HG02588 (cell line): ENCODE data around the gene METTL14.
"Not testable (repeated sequence)": the region's sequence is repeated elsewhere in the genome, so short reads cannot be mapped to it uniquely, and the experiment has no call there.

ENCODE experiments used
- ATAC-seq: cut with Tn5 transposase; IDR thresholded peaks from one replicate; pipeline ENCODE4 v1.9.1; 2021; ENCODE audit warnings: mild to moderate bottlenecking, moderate library complexity; ENCODE audit not compliant: unreplicated experiment

METTL14 gene

DNA sequence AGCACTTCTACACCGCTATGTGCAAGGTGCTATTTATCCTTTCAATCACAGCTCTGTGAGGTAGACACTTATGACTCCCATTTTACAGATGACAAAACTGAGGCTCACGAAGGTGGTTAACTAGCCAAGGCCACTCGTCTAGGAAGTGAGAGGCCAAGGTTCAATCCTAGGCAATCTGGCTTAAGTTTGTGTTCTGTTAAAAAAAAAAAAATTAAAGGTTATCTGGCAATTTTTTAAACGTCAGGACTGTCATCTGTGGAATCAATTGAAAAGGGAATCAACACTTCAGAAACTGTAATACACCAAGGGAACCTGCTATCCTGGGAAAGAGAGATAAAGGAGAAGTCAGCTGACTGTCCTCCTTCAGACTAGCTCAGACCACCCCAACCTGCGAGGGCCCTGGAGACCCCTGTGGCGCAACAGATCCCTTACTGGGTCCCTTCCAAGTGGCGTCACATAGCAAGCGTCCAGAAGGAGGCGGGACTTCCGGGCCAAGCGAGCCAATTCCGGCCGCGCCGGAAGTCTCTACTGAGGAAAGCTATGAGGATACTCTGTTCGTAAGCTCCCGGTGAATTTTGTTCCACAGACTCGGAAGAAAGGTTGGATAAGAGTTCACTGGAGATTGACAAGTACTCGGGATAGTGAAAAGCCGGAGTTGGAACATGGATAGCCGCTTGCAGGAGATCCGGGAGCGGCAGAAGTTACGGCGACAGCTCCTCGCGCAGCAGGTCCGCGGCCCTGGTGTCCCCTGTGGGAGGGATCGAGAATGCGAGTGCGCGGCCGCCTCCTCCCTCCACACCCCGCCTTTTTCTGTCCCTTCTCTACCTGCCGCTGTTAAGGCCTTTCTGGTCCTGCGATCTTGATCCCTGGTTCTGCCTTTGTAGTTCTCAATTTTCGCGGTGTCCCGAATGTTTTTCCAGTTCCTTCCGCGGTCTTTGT, at the start of gene METTL14:
METTL14 (plus strand) TSS at position 520 of the 939 bp plus-strand sequence; CDS start at position 663, 143 bp downstream.
- peak; percentile 99 for ATAC-seq

DNA sequence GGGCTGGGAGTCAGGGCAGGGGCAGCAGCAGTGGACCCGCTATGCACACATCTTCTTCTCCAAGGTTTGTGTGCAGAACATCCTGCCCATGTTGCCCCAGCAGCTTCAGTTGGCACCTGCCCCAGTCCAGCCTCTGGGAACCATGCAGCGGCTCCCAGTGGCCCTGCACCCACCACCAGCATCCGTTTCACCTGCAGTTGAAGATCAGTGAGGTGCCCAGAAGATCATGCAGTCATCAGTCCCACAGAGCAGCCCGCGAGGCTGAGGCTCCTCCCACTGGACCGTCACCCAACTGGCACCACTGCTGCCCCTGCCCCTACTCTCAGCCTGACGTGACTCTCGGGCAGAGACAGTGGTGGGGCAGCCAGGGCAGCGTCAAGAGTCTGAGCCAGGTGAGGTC, 49.1 kb upstream of the METTL14 start:
- ATAC-seq: not testable (repeated sequence)

DNA sequence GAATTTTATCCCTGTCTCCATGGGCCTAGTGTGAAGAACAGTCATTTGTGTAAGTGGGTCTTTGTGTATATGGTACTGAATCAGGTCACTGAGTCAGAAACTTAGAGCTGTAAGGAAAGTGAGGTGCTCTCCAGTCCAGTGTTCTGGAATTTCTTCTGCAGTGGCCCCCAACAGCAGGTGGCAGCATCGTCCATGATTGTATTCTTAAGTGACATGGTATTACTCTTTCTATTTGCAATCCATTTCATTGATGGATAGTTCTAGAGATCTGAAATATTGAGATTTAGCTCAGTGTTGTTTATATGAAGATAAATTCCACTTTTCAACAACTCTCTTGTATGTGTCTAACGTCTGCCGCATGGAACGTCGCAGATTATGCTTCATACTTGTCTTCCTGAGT, 20.5 kb upstream of the METTL14 start:
- not testable (repeated sequence) for ATAC-seq

DNA sequence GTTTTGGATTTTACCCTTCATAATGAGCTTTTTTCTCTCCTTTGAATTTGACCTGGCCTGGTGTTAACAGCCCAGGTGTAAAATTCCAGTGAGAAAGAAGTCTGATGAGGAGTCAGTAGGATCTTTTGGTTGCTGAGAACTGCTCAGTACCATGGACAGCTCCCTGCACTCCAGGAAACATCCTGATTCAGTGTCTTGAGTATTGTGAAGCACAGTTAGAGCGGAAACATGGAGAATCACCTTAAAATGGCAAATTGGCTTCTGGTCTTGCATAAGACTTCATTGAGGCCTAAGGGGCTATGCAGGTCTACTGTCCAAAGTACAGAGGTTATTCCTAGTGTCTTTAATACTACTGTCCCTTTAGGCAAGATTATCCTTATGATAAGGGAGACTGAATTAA, 16.0 kb upstream of the METTL14 start:
- not testable (repeated sequence) for ATAC-seq

DNA sequence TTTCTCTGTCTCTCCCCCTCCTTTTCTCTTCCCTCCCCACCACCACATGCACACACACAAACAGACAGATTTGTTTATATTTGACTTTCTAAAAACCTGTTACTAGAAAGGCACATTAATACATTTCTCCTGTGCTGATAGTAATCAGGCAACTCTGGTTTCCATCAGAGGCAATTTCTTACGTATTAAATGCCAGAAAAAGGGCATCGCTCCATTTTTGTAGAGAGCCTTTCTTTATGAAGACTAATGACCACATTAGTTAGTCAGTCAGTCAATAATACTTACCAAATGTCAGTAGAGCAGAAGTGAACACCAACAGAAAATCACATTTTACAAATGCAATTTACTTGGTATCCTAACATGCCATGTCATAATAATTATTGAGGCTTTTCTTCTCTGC, 14.2 kb upstream of the METTL14 start:
- ATAC-seq: not testable (repeated sequence)

DNA sequence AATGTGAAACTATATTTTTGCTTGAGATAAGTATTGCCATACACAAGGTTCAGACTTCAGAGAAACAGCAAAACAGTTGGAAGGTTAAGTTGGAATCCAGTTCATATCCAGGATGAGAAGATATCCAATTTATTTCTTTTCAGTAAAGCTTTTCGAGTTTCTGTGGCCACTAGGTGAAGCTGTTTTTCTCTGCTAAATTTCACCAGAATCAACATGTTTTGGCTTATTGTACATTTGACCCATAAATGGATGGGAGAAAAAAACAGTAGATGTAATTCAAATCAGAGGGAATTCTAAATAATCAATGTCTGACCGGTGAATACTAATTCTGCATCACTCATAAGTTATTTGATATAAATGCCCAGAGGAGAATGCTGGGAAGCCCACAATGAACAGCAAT, 9.1 kb upstream of the METTL14 start:
- no peak for ATAC-seq

DNA sequence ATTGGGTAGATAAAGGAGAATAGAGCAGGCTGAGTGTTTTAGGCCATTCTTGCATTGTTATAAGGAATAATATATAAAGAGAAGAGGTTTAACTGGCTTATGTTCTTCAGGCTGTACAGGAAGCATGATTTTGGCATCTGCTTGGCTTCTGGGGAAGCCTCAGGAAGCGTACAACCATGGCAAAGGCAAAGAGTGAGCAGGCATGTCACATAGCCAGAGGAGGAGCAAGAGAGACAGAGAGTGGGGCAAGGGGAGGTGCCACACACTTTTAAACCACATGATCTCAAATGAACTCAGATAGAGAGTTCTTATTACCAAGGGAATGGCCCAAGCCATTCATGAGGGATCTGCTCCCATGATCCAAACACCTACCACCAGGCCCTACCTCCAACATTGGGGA, 4.4 kb upstream of the METTL14 start:
- no peak for ATAC-seq

DNA sequence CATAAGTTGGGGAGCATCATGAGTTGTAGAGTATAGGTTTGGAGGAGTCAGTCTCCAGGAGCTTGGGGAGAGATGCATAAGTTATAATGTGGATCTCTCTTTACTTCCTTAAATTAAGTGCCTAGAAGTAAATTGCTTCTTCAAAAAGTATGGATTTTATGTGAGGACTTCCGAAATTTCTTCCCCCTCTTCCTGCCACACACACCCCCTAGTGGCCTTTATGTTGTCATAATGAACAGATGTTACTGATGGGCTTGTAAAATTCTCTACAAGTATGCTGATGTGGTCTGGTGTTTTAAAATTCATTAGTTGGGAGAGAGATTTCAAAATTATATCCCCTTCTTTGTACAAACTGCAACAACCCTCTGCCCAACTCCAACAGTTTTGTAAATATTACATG, 2.3 kb upstream of the METTL14 start:
- ATAC-seq: no peak

DNA sequence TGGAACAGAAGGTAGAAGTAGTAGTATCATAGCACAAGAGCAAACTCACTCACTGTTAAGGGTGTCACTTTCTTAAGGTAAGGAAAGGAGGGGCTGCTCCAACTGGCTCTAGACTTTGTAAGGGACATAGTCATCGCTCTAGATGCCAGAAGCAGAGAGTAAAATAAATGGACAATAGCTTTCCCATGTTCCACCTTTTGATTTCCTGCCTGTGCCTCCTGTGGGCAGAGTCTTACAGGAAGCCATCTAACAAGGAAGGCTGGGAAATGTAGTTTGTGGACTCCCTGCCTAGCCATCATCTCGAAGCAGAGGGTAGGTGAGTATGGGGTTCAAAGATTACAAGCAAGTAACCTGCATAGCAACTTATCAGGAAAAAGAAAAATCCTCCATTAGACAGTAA, 1.7 kb upstream of the METTL14 start:
- no peak for ATAC-seq

DNA sequence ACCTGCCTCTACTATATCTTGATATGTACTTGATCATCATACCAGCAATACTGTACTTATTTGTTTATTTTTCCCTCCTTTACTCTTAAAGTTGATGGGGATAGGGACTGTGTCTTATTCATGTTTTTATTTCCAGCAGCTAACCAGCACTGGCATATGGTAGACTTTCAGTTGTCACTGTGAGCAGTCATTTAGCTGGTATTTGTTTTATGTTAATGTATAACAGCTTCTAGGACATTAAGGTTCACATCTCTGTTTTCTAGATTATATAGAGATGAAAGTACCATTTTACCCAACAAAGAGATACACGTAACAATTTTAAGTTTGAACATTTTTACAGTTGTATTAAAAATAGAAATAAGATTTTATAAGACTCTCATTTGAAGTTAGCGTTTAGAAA, 17.9 kb downstream of the METTL14 start:
- ATAC-seq: no peak

DNA sequence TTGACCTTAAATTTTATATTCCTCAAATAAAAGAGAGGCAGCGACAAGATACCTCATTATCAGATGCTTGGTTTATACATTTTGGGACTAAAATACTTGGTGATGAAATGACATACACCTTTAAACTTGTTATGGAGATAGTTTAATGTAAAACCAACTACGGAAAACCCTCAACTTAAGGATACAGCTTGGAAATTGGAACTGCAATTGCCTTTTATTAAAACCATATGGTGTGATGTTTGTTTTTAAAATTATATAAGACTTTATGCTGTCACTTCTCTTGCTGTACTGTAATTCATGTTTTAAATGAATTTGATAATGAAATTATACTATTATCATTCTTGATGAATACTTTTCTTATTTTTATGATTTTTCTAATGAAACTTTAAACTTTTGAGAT, 25.9 kb downstream of the METTL14 start:
- no peak for ATAC-seq

DNA sequence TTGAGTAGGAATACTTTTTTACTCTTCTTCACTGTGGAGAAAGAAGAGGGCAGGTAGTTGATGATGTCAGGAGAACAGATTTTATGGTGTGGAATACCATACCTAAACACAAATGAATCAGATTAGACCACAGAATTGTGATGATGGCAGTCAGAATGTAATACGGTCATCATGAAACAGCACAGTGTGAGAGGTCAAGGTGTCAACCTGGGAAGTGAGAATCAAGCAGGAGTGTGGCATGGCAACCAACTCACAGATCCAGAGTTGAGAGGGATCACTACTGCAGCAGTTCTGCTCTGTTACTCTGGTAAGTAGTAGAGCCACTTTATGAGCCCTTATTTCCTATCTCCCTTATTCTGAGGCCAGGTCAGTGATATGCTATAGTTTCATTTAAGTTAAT, 27.7 kb downstream of the METTL14 start:
- no peak for ATAC-seq

DNA sequence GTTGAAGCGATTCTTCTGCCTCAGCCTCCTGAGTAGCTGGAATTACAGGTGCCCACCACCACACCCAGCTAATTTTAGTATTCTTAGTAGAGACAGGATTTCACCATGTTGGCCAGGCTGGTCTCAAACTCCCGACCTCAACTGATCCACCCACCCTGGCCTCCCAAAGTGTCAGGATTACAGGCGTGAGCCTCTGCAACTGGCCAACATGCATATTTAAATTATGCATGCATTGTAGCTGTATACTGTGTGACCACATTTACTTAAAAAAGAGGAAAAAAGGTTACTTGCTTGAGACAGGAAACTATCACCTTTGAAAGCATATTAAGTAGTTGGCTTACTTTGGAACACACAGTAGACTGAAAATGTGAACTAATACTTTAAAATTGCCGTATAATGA, 29.5 kb downstream of the METTL14 start:
- no peak for ATAC-seq

DNA sequence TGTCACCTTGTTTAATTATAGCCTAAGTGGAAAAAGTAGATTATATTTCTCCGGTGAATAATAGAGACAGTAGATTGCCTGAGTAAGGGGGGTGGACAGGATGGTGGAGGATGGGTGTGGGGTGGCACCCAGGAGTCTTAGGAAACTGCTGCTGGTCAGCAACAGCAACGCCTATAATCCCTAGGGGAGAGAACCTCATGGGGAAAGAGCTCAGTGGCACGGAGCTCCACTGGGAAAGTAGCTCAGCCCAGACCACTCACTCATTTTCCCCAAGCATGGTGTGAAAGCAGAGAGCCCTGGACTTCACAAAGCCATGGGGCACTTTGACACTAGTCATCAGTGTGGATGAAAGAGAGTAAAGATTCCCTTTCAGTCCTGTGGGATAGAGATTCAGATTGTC, 31.1 kb downstream of the METTL14 start:
- no peak for ATAC-seq

DNA sequence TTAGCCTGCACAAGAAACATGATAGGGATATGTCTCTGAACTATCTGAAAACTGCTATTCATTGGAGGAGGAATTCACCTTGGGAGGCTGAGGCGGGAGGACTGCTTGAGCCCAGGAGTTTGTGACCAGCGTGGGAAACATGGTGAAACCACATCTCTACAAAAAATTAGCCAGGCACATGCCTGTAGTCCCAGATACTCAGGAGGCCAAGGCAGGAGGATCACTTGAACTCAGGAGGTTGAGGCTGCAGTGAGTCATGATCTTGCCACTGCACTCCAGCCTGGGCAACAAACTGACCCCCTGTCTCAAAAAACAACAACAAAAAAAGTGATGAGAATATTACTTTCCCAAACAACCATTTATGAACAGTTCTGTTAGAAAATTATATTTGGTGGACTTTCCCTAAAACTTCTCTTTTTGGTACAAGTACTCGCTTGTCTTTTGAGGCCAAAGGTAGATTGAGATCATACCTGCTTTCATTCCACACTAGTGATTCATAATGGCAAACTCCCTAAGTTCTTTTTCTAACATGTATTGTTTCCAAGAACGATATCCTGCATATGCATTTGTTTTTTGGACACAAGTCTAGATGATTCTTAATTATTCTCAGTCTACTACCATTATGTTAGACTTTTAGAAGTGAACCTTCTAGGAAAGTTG, 33.4 kb downstream of the METTL14 start:
- no peak for ATAC-seq

DNA sequence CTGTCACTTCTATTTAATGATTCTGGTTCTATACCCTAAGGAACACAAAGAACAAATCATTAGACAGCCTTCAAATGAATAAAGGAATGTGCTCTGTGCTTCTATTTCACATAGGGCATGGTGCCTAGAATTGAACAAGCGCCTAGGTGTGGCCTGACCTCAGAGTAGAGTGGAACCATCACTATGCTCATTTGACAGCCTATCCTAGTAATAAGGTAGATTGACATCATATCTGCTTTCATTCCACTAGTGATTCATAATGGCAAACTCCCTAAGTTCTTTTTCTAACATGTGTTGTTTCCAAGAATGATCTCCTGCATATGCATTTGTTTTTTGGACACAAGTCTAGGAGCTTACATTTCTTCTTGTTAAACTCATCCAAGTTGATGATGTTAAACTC, 36.6 kb downstream of the METTL14 start:
- ATAC-seq: no peak

DNA sequence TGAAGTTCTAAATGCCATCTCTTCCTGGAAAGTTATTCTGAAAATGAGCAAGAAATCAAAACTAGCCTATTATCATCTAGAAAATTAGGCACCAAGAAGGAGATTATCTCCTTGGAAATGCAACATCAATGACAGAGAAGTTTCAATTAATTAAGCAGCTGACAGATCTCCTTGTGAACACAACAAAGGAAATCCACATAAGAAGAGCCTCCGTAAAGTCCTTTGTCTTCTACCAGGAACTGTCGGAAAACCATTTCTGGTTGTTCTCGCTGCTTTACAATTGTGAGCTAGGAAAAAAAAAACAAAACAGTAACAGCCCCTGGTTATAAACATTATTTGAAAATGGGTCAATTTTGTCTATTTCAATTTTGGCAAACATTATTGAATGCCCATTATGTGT, 38.2 kb downstream of the METTL14 start:
- no peak for ATAC-seq

DNA sequence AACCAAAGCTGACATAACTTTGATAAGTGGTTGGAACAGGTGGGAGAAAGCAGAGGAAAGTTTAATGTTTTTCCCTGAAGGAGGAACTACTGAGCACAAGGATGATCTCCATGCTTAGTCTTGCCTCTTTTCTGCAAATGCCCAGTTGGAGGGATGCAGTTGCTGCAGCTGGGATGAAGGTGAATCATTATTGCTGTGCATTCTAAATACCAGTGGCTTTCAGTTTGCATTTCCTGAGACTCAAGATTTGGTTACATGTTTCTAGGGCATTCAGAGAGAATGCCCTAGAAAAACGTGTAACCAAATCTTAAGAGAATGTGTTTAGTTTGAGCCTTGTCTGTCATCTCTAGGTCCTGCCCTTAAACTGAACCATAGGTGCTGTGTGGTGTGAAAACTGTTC, 42.2 kb downstream of the METTL14 start:
- ATAC-seq: no peak

DNA sequence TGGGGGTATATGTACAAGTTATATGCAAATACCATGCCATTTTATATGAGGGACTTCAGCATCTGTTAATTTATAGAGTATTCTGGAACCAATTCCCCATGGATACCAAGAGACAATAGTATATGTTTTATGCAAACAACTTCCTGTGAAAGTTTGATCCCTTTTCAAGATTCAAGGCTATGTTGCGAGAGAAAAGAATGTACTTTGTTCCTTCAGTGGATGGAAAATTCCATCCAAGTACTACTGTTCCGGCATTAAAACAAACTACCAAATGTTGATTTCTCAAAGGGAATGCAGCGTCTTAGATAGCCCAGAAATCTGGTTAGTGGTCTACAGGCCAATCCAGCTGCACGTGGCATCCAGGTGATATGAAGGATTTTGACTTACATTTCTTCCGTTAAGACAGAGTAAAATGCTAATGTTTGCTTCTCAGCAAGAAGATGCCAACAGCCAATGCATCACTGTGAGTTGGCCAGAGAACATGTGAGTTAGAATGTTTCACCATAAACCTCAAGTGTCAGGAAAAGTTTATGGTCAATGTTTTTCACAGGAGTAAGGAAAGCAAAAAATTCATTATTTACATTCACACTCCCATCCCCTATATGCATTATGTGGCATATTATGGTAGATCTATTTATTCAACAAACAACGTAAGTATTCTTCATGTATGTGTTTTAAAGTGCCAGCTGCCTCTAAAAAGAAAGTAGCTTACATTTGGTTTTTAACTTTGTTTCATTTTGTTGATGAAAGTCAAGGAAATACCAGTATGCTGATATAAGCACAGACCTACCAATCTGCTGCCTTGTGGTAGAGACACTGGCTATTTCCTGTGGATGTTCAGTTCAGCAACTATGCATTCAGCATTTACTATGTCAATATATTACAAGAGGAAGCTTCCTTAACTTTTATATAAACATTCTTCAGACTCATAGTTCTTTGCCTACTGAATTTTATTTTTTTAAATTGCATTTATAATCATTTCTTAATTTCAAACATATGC, 44.4 kb downstream of the METTL14 start:
- ATAC-seq: no peak

DNA sequence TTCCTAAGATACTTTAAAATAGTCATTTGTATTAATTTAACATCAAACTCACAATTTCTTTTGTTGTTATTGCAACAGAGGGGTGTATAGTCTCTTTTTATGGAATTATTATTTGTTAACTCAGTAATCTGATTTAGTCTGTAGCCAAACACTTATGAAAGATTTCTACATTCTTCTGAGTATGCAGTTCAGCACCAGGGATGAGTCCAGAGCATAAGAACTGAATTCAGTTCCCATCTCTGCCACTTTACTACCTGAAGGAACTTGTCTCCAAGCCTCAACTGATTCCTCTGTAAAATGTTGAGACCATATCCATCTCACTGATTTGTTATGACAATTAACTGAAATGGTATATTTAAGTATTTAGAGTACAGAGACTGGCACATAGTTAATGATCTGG, 45.5 kb downstream of the METTL14 start:
- ATAC-seq: no peak
